Endodermal cell (in vitro differentiated cells): ENCODE measurements around the gene FBXO41. TPM values are rescaled to one million over a fixed set of nuclear protein-coding genes. Genes with fewer than 3 reads are reported as not detected.
A peak's percentile ranks its signal among the peaks of the same experiment; 100 is the strongest.

ENCODE experiments used
- DNase-seq: peaks from one replicate; pipeline ENCODE4 v3.0.0-alpha.2; 2017
- H3K27ac ChIP-seq: 2 replicates; pipeline ENCODE4 v1.5.1; 2013; ENCODE audit warnings: mild to moderate bottlenecking, low read depth, low read length, moderate library complexity
- H3K27me3 ChIP-seq: 2 replicates; pipeline ENCODE4 v1.6.1; 2013; ENCODE audit warnings: mild to moderate bottlenecking, low read length, moderate library complexity; ENCODE audit not compliant: insufficient read depth, control insufficient read depth, poor library complexity, severe bottlenecking
- H3K36me3 ChIP-seq: 2 replicates; pipeline ENCODE4 v1.7.0; 2013; ENCODE audit warnings: mild to moderate bottlenecking, low read length, moderate library complexity; ENCODE audit not compliant: control insufficient read depth, insufficient read depth
- H3K4me1 ChIP-seq: one replicate; pipeline ENCODE4 v1.7.0; 2013; ENCODE audit warnings: low read length; ENCODE audit not compliant: control insufficient read depth, insufficient read depth
- H3K4me3 ChIP-seq: 2 replicates; pipeline ENCODE4 v1.5.1; 2013; ENCODE audit warnings: mild to moderate bottlenecking, low read length, moderate library complexity
- H3K9ac ChIP-seq: 2 replicates; pipeline ENCODE4 v1.6.1; 2013; ENCODE audit warnings: mild to moderate bottlenecking, low read length, moderate library complexity; ENCODE audit not compliant: poor library complexity, severe bottlenecking; ENCODE audit errors: extremely low read depth
- H3K9me3 ChIP-seq: 2 replicates; pipeline ENCODE4 v1.6.1; 2013; ENCODE audit warnings: mild to moderate bottlenecking, low read length, moderate library complexity; ENCODE audit not compliant: control insufficient read depth
- H3K27ac Mint-ChIP-seq: 2 replicates; pipeline ENCODE4 v1.8.0; 2020; ENCODE audit warnings: mixed read lengths
- H3K27me3 Mint-ChIP-seq: 2 replicates; pipeline ENCODE4 v1.8.0; 2021; ENCODE audit warnings: mild to moderate bottlenecking, mixed read lengths; ENCODE audit not compliant: insufficient read depth
- H3K36me3 Mint-ChIP-seq: 2 replicates; pipeline ENCODE4 v1.8.0; 2020; ENCODE audit warnings: low read depth, mixed read lengths
- H3K4me1 Mint-ChIP-seq: 2 replicates; pipeline ENCODE4 v1.8.0; 2020; ENCODE audit warnings: mixed read lengths
- H3K4me3 Mint-ChIP-seq: 2 replicates; pipeline ENCODE4 v1.8.0; 2020; ENCODE audit warnings: mild to moderate bottlenecking, moderate library complexity, mixed read lengths
- H3K9me3 Mint-ChIP-seq: 2 replicates; pipeline ENCODE4 v1.8.0; 2020; ENCODE audit warnings: mild to moderate bottlenecking, mixed read lengths
- WGBS, 2 experiments: methylation state at CpG; one replicate each; pipeline versions ENCODE4 v1.1.5 to v1.1.7; 2013; ENCODE audit warnings: missing lambda C conversion rate in 2 of 2, mixed read lengths in 1 of 2; ENCODE audit not compliant: insufficient coverage in 1 of 2, insufficient read length in 1 of 2; 5-methylcytosine and 5-hydroxymethylcytosine counted together
- long read RNA-seq, 4 experiments: library from polyadenylated mRNA in 2 of 4; library from RNA in 1 of 4; library from capped mRNA in 1 of 4; stranded (forward) in 3 of 4; unstranded in 1 of 4; transcript quantifications; one replicate each; pipeline ENCODE4 v2.0.0, GENCODE V29; 2020 to 2021; ENCODE audit warnings: inconsistent platforms in 1 of 4
- polyA plus RNA-seq, 2 experiments: library from polyadenylated mRNA; stranded (reverse); fragments of 50-300 nt; gene quantifications; one replicate each; pipeline ENCODE4 v1.2.3, GENCODE V29; 2013
- total RNA-seq, 2 donors: library from RNA; stranded (reverse); fragmentation: NEBNext Ultra II Directional in 1 of 2; extraction: Animal tissue kit (Norgen Biotek cat#: 25700) in 1 of 2; gene quantifications; 2 replicates in 1 of 2; 3 replicates in 1 of 2; pipeline ENCODE4 v1.2.1, GENCODE V29; 2021
- TF ChIP-seq, protein P1 (sequence below): fragments of 200-600 bp; sonication (generic); conservative IDR thresholded peaks from 2 replicates; pipeline ENCODE4 v1.5.0; 2021; ENCODE audit warnings: antibody characterized with exemption, mild to moderate bottlenecking

The FBXO41 gene, protein sequence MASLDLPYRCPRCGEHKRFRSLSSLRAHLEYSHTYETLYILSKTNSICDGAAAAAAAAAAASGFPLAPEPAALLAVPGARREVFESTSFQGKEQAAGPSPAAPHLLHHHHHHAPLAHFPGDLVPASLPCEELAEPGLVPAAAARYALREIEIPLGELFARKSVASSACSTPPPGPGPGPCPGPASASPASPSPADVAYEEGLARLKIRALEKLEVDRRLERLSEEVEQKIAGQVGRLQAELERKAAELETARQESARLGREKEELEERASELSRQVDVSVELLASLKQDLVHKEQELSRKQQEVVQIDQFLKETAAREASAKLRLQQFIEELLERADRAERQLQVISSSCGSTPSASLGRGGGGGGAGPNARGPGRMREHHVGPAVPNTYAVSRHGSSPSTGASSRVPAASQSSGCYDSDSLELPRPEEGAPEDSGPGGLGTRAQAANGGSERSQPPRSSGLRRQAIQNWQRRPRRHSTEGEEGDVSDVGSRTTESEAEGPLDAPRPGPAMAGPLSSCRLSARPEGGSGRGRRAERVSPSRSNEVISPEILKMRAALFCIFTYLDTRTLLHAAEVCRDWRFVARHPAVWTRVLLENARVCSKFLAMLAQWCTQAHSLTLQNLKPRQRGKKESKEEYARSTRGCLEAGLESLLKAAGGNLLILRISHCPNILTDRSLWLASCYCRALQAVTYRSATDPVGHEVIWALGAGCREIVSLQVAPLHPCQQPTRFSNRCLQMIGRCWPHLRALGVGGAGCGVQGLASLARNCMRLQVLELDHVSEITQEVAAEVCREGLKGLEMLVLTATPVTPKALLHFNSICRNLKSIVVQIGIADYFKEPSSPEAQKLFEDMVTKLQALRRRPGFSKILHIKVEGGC
- 10 to 100 TPM in 1 of 2 donors, 1 to 10 TPM in 1; 9.0 to 11.2 TPM for total RNA-seq
- polyA plus RNA-seq (2013, experiment 1 of 2), result 1.6 TPM
- 1.6 TPM for polyA plus RNA-seq (2013, experiment 2 of 2)
- long read RNA-seq, experiment 1, partial matches to known transcripts, result 0 of 1 reads
- long read RNA-seq, experiment 1, other reads (novel, unspliced or antisense), result 1 of 1 reads
- long read RNA-seq, experiment 2, partial matches to known transcripts, result 3 of 14 reads
- long read RNA-seq, experiment 2, other reads (novel, unspliced or antisense), result 11 of 14 reads
- long read RNA-seq, experiment 3, full-length matches to known transcripts, result 1 of 6 reads
- long read RNA-seq, experiment 3, partial matches to known transcripts, result 2 of 6 reads
- long read RNA-seq, experiment 3, other reads (novel, unspliced or antisense), result 3 of 6 reads
- long read RNA-seq, experiment 4, result 0 reads

DNA sequence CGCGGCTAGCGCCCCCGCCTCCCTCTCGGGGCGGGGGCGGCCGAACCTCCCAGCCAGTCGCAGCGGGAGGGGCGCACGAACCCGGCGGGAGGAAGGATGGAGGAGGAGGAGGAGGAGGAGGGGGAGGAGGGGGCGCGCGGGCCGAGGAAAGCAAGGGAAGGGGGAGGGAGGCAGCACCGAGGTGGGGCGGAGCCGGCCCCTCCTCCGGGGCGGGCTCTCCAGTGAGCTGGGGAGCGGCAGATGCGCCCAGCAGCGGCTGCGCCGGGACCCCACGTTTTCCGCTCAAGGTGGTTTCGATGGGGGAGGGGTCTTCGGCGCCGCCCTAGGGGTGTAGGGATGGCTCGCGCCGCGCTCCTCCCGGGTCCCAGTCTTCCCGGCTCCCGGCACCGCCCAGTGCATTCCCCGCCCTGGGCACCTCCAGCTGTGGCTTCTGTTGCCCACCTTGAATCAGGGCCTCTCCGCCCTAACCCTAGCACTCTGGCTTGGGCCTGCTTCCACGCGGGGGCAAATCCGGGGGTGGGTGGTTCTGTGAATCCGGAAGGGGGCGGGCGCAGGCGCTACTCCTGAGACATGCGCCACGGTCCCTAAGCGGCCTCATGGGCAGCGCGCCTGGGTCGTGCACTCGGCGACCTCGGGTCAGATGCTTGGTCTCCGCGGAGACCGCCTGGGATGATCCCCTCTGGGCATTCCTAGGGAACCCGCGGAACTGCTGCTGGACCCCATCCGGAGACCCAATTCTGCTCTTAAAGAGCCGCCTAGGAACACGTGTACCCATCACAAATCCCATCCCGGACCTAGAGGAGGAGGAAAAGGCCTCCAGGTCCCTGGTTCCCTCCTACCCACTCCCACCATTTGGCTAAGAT is at the start of gene FBXO41:
FBXO41 (minus strand) TSS at position 183 of the 863 bp plus-strand sequence. CDS start 14,848 bp downstream, outside the sequence.
- Mint-ChIP-seq H3K4me1 (peaks cover 10% of the 10 kb centered on the region), H3K27me3 (peaks cover 47% of the 10 kb centered on the region), H3K9me3 (no peaks in the 10 kb centered on the region), H3K36me3 (no peaks in the 10 kb centered on the region), H3K27ac (no peak within 1 kb of the TSS), H3K4me3 (peak within 1 kb of the TSS; percentile 64)
- no peaks in the 10 kb centered on the region for H3K9me3 ChIP-seq
- H3K27me3 ChIP-seq, result peaks cover 56% of the 10 kb centered on the region
- 4% methylated on average over 30 to 68 of the region's 69 CpGs for WGBS, 2 experiments
- no peaks in the 10 kb centered on the region for H3K36me3 ChIP-seq
- no peak within 1 kb of the TSS for H3K27ac ChIP-seq
- DNase-seq, result peak; percentile 88
- peaks cover 5% of the 10 kb centered on the region for H3K4me1 ChIP-seq
- H3K9ac ChIP-seq, result no peak within 1 kb of the TSS
- TF ChIP-seq, protein P1, sequence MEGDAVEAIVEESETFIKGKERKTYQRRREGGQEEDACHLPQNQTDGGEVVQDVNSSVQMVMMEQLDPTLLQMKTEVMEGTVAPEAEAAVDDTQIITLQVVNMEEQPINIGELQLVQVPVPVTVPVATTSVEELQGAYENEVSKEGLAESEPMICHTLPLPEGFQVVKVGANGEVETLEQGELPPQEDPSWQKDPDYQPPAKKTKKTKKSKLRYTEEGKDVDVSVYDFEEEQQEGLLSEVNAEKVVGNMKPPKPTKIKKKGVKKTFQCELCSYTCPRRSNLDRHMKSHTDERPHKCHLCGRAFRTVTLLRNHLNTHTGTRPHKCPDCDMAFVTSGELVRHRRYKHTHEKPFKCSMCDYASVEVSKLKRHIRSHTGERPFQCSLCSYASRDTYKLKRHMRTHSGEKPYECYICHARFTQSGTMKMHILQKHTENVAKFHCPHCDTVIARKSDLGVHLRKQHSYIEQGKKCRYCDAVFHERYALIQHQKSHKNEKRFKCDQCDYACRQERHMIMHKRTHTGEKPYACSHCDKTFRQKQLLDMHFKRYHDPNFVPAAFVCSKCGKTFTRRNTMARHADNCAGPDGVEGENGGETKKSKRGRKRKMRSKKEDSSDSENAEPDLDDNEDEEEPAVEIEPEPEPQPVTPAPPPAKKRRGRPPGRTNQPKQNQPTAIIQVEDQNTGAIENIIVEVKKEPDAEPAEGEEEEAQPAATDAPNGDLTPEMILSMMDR, result peak; percentile 16
- peak within 1 kb of the TSS; percentile 80 for H3K4me3 ChIP-seq

DNA sequence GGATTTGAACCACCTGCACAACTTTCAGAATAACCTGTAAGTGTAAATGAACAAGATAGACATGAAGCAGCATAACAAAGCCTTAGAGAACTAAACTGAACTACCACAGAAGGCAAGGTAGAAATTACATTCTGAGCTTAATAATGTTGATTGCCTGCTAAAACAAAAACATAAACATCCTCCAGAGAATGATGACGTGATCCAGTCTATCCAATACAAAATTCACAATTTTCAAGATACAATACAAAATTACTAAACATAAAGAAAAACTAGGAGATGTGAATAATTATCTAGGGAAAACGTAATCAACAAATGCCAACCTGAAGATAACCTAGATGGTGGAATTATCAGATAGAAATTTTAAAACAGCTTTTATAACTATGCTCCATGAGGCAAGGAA is 49.8 kb upstream of the FBXO41 start:
- TF ChIP-seq, protein P1, result no peak
- WGBS, 2 experiments, result 61 to 100% methylated on average over 1 to 2 of the region's 2 CpGs

More for the DNA sequence above, 49.8 kb upstream of the FBXO41 start:
- Histone ChIP-seq H3K4me1 (no peaks in the 10 kb centered on the region), H3K4me3 (no peak overlapping the region), H3K36me3 (no peaks in the 10 kb centered on the region), H3K27me3 (peaks cover 21% of the 10 kb centered on the region), H3K9ac (no peak overlapping the region), H3K27ac (no peak overlapping the region), H3K9me3 (no peaks in the 10 kb centered on the region)
- no peak for DNase-seq
- Mint-ChIP-seq H3K4me3 (no peak overlapping the region), H3K9me3 (no peaks in the 10 kb centered on the region), H3K4me1 (no peaks in the 10 kb centered on the region), H3K27ac (no peak overlapping the region), H3K36me3 (no peaks in the 10 kb centered on the region), H3K27me3 (peaks cover 7% of the 10 kb centered on the region)
